ENCODE measurements around the gene LPAR6. TPM values are rescaled to one million over a fixed set of nuclear protein-coding genes. Genes with fewer than 3 reads are reported as not detected.
"Not testable (repeated sequence)": the region's sequence is repeated elsewhere in the genome, so short reads cannot be mapped to it uniquely, and the experiment has no call there.

The LPAR6 gene
- total RNA-seq, 2 donors from 2014 or later = 6.1 to 9.3 TPM

DNA sequence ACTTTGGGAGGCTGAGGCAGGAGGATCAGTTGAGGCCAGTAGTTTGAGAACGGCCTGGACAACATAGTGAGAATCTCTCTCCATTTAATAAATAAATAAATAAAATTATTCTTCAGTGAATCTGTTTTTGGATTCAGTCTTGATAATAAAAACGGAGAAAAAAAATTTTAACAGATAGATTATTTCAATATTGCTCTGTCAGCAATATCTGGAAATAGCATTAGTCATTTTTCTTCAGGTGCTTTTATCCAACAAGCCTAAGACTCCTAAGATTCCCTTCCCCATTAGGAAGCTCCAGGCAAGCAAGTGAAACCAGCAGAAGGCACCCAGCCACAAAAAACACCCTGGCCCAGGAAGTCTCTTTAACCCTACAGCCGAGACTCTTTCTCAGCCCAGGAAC lies 21.3 kb upstream of the LPAR6 start:
- Histone ChIP-seq H3K27ac (no peak overlapping the region), H3K4me3 (no peak overlapping the region), H3K9me3 (no peaks in the 10 kb centered on the region), H3K36me3 (no peaks in the 10 kb centered on the region), H3K27me3 (no peaks in the 10 kb centered on the region), H3K4me1 (peaks cover 0 to 35% of the 10 kb centered on the region in 2 donors)
- TF ChIP-seq, protein P1, sequence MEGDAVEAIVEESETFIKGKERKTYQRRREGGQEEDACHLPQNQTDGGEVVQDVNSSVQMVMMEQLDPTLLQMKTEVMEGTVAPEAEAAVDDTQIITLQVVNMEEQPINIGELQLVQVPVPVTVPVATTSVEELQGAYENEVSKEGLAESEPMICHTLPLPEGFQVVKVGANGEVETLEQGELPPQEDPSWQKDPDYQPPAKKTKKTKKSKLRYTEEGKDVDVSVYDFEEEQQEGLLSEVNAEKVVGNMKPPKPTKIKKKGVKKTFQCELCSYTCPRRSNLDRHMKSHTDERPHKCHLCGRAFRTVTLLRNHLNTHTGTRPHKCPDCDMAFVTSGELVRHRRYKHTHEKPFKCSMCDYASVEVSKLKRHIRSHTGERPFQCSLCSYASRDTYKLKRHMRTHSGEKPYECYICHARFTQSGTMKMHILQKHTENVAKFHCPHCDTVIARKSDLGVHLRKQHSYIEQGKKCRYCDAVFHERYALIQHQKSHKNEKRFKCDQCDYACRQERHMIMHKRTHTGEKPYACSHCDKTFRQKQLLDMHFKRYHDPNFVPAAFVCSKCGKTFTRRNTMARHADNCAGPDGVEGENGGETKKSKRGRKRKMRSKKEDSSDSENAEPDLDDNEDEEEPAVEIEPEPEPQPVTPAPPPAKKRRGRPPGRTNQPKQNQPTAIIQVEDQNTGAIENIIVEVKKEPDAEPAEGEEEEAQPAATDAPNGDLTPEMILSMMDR (IDR thresholded peaks at IDR 0.05) = no peak
- DNase-seq (ENCODE audit: low spot score) = no peak

DNA sequence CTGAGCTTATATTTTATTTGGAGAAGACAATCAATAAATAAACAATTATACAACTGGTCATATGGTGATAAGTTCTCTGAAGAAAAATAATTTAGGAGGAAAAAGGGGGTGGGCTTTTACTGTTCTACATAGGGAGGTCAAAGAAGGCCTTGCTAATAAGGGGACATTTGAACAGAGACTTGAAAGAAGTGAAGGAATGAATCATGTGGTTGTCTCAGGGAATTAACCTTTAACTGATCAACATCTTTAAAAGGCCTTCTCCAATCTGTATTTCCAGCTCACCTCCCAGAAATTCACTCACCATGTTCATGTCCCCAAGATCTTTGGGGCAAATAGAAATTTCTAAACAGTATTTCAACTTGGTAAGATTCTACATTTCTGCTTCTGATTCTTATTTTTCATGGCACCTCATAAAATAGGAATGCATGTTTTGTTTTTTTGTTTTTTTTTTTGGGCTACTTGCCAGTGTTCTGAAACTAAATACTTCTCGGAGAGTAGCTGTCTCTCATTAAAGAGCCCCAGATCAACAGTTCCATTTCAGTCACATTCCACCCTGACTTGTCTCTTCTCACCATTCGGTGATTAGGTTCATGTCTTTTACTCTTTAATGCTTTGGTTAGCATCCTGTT lies 19.2 kb upstream of the LPAR6 start:
- Histone ChIP-seq H3K4me3 (no peak overlapping the region), H3K9me3 (no peaks in the 10 kb centered on the region), H3K27ac (peak overlapping the region; percentile 14 to 33), H3K27me3 (no peaks in the 10 kb centered on the region), H3K4me1 (peaks cover 0 to 27% of the 10 kb centered on the region in 2 donors), H3K36me3 (no peaks in the 10 kb centered on the region)
- no peak for DNase-seq (ENCODE audit: low spot score)
- TF ChIP-seq, protein P1 (IDR thresholded peaks at IDR 0.05) = no peak

DNA sequence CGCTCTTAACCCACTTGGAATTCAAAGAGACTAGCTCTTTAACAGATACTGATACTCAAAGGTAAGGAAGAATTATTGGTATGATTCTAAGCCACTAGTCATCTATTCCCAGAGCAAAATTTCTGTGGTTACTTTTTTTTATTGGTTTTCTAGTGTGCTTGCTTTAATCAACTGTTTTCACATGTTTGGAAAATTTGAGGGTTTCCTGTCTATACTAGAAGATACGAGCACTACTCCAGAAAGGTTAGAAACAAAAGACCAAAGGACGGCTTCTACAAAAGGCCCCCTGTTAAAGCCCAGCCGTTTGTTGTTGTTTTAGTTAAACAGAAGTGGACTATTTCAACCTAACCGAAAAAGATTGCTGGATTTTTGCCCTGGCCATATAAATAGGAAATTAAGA lies 18.5 kb upstream of the LPAR6 start:
- H3K4me3 ChIP-seq = no peak overlapping the region
- H3K4me1 ChIP-seq = peaks cover 0 to 20% of the 10 kb centered on the region in 2 donors
- H3K27ac ChIP-seq = peak overlapping the region; percentile 14 to 33

DNA sequence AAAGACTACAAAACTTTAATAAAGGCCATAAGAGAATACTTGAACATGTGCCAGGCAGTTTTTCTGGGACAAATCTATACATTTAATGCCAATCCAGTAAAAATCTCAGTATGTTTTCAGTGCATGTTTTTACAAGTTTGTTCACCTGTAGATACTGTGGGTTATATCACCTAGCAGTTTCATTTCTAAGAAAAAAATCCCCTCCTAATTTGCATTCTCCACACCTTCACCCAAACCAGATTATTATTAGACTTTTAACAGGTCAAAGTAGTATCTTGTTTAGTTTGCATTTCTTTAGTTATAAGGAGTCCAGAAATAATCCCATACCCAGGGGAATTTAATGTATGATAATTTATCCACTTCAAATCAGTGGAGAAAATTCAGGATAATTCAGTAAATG lies 17.0 kb upstream of the LPAR6 start:
- Histone ChIP-seq H3K4me3 (no peak overlapping the region), H3K9me3 (no peaks in the 10 kb centered on the region), H3K4me1 (peaks cover 0 to 15% of the 10 kb centered on the region in 2 donors), H3K27ac (no peak overlapping the region), H3K27me3 (no peaks in the 10 kb centered on the region), H3K36me3 (no peaks in the 10 kb centered on the region)
- no peak for DNase-seq (ENCODE audit: low spot score)
- TF ChIP-seq, protein P1 (IDR thresholded peaks at IDR 0.05) = no peak

More for the DNA sequence above, 18.5 kb upstream of the LPAR6 start:
- TF ChIP-seq, protein P1 (IDR thresholded peaks at IDR 0.05) = no peak
- no peak for DNase-seq (ENCODE audit: low spot score)
- H3K9me3 ChIP-seq = no peaks in the 10 kb centered on the region
- no peaks in the 10 kb centered on the region for H3K36me3 ChIP-seq
- no peaks in the 10 kb centered on the region for H3K27me3 ChIP-seq

DNA sequence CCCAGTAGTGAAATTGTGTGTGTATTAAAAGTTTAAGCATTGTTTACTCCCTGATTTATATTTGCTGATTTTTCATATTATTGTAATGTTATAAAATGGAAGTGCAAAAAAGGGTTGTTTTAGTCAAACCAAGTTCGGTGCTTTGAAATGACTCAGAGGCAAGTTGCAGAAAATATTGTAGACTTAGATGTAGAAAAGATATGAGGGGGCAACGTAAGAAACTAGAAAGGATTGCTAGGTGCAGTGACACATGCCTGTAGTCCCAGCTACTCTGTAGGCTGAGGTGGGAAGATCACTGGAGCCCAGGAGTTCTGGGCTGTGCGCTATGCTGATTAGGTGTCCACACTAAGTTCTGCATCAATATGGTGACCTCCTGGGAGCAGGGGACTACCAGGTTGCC lies 16.1 kb upstream of the LPAR6 start:
- no peak overlapping the region for H3K27ac ChIP-seq
- no peak for DNase-seq (ENCODE audit: low spot score)
- TF ChIP-seq, protein P1 (IDR thresholded peaks at IDR 0.05) = no peak
- H3K4me1 ChIP-seq = peaks cover 0 to 15% of the 10 kb centered on the region in 2 donors
- no peaks in the 10 kb centered on the region for H3K27me3 ChIP-seq
- no peaks in the 10 kb centered on the region for H3K9me3 ChIP-seq
- H3K4me3 ChIP-seq = no peak overlapping the region
- H3K36me3 ChIP-seq = no peaks in the 10 kb centered on the region

DNA sequence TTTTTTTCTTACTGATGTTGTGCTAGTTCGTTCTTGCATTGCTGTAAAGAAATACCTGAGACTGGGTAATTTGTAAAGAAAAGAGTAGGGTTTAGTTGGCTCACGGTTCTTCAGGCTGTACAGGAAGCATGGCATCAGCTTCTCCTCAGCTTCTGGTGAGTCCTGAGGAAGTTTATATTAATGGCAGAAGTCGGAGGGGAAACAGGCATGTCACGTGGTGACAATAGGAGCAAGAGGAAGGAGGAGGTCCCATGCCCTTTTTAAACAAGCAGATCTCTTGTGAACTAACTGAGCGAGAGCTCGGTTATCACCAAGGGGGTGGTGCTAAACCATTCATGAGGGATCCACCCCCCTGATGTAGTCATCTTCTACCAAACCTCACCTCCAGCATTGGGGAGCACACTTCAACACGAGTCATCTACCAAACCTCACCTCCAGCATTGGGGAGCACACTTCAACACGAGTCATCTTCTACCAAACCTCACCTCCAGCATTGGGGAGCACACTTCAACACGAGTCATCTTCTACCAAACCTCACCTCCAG lies 13.9 kb upstream of the LPAR6 start:
- not testable (repeated sequence) for H3K27ac ChIP-seq; H3K36me3 ChIP-seq; H3K4me1 ChIP-seq; H3K9me3 ChIP-seq; DNase-seq (ENCODE audit: low spot score); H3K4me3 ChIP-seq; H3K27me3 ChIP-seq

All from right atrium auricular region (tissue), 2 donors.